Tibial nerve (tissue), 4 donors: ENCODE measurements around the gene NDUFV1. TPM values are rescaled to one million over a fixed set of nuclear protein-coding genes. Genes with fewer than 3 reads are reported as not detected.
A peak's percentile ranks its signal among the peaks of the same experiment; 100 is the strongest.

ENCODE experiments used
- DNase-seq, 2 donors: peaks; one replicate each; pipeline ENCODE4 v3.0.0-alpha.2; 2019; ENCODE audit warnings: low spot score in 2 of 2
- H3K27ac ChIP-seq, 4 donors: fragments of 200-600 bp; sonication (generic) in 3 of 4; one replicate each; pipeline ENCODE4 v1.5.1; 2017 to 2019; ENCODE audit warnings: mild to moderate bottlenecking in 1 of 4
- H3K27me3 ChIP-seq, 2 donors: fragments of 200-600 bp; sonication (generic) in 1 of 2; one replicate each; pipeline versions ENCODE4 v1.5.1 to v1.6.0; 2017 to 2019
- H3K36me3 ChIP-seq, 3 donors: fragments of 200-600 bp; sonication (generic); one replicate each; pipeline ENCODE4 v1.5.1; 2018 to 2019
- H3K4me1 ChIP-seq, 4 donors: fragments of 200-600 bp; sonication (generic) in 3 of 4; one replicate each; pipeline ENCODE4 v1.5.1; 2017 to 2019
- H3K4me3 ChIP-seq, 4 donors: fragments of 200-600 bp; sonication (generic) in 3 of 4; one replicate each; pipeline ENCODE4 v1.5.1; 2017 to 2019; ENCODE audit warnings: mild to moderate bottlenecking in 1 of 4, moderate library complexity in 1 of 4
- H3K9me3 ChIP-seq, 4 donors: fragments of 200-600 bp; sonication (generic) in 3 of 4; one replicate each; pipeline ENCODE4 v1.5.1; 2017 to 2019
- CTCF ChIP-seq, 5 experiments: fragments of 200-600 bp in 3 of 5; fragments of 450-650 bp in 2 of 5; sonication (generic) in 3 of 5; IDR thresholded peaks; one replicate each; pipeline ENCODE4 v1.5.1; 2016 to 2019; ENCODE audit warnings: antibody characterized with exemption in 5 of 5, mild to moderate bottlenecking in 3 of 5, moderate library complexity in 2 of 5
- EP300 ChIP-seq, 2 donors: sonication (generic); formaldehyde crosslinking; IDR thresholded peaks; one replicate each; pipeline ENCODE4 v1.6.1; 2017; ENCODE audit warnings: antibody characterized with exemption in 2 of 2, mild to moderate bottlenecking in 1 of 2
- POLR2A ChIP-seq, 2 donors: fragments of 450-650 bp; IDR thresholded peaks; one replicate each; pipeline ENCODE4 v1.6.1; 2017; ENCODE audit warnings: antibody characterized with exemption in 2 of 2, mild to moderate bottlenecking in 2 of 2, moderate library complexity in 2 of 2
- WGBS, 2 donors: methylation state at CpG; one replicate each; pipeline ENCODE4 v1.1.5; 2018; 5-methylcytosine and 5-hydroxymethylcytosine counted together
- total RNA-seq, 4 donors: library from RNA; depleted of rRNA; stranded (reverse); fragments of >200 nt; gene quantifications; one replicate each; pipeline ENCODE4 v1.1.0, GENCODE V29; 2016

NDUFV1 gene
- total RNA-seq, 4 donors from 2014 or later, result 282 to 357 (median 323) TPM

GRCh38 chr11:67583247-67584204, 23.2 kb upstream of the NDUFV1 start, which contains the start of gene GSTP1:
Gene GSTP1, plus strand, starts transcription at chr11:67583812. Its CDS starts 32 bp downstream, at chr11:67583844.
- peak; percentile 83 to 90 for DNase-seq

GRCh38 chr11:67584205-67584880, 22.4 kb upstream of the NDUFV1 start:
- no peaks in the 10 kb centered on the region for H3K27me3 ChIP-seq
- H3K9me3 ChIP-seq, result no peaks in the 10 kb centered on the region
- peak; percentile 61 to 62 for DNase-seq
- TF ChIP-seq POLR2A (IDR thresholded peaks at IDR 0.05), result no peak
- peaks cover 0 to 23% (median 15%) of the 10 kb centered on the region in 4 donors for H3K4me1 ChIP-seq
- H3K4me3 ChIP-seq, result peak overlapping the region; percentile 59 to 91 (median 77)
- 9 to 15% methylated on average over 28 to 32 of the region's 33 CpGs for WGBS, 2 donors
- H3K36me3 ChIP-seq, result peaks cover 0 to 46% (median 6%) of the 10 kb centered on the region in 3 donors
- peak overlapping the region; percentile 95 to 97 (median 96) for H3K27ac ChIP-seq

More at GRCh38 chr11:67583247-67584204, 23.2 kb upstream of the NDUFV1 start, which contains the start of gene GSTP1:
- H3K9me3 ChIP-seq, result no peaks in the 10 kb centered on the region
- TF ChIP-seq CTCF (IDR thresholded peaks at IDR 0.05) (peak; percentile 60 to 96 (median 95)), POLR2A (IDR thresholded peaks at IDR 0.05) (peak; percentile 70 to 90), EP300 (IDR thresholded peaks at IDR 0.05) (peak in 1 of 2 donors; percentile 95)
- 2% methylated on average over 36 to 60 of the region's 81 CpGs for WGBS, 2 donors
- H3K36me3 ChIP-seq, result peaks cover 0 to 38% (median 6%) of the 10 kb centered on the region in 3 donors
- peaks cover 0 to 23% (median 15%) of the 10 kb centered on the region in 4 donors for H3K4me1 ChIP-seq
- H3K27ac ChIP-seq, result peak within 1 kb of the TSS; percentile 95 to 97 (median 96)
- peak within 1 kb of the TSS; percentile 59 to 91 (median 77) for H3K4me3 ChIP-seq
- H3K27me3 ChIP-seq, result no peaks in the 10 kb centered on the region

GRCh38 chr11:67584881-67585873, 21.6 kb upstream of the NDUFV1 start:
- DNase-seq, result no peak
- WGBS, 2 donors, result 84 to 86% methylated on average over 19 to 21 of the region's 21 CpGs
- TF ChIP-seq EP300 (IDR thresholded peaks at IDR 0.05) (no peak), POLR2A (IDR thresholded peaks at IDR 0.05) (no peak), CTCF (IDR thresholded peaks at IDR 0.05) (no peak)
- H3K4me3 ChIP-seq, result peak overlapping the region in 3 of 4 donors; percentile 59 to 81 (median 73)
- H3K4me1 ChIP-seq, result peaks cover 0 to 23% (median 15%) of the 10 kb centered on the region in 4 donors
- no peaks in the 10 kb centered on the region for H3K27me3 ChIP-seq
- H3K27ac ChIP-seq, result peak overlapping the region; percentile 95 to 97 (median 96)
- no peaks in the 10 kb centered on the region for H3K9me3 ChIP-seq
- peaks cover 0 to 47% (median 6%) of the 10 kb centered on the region in 3 donors for H3K36me3 ChIP-seq

- peaks cover 0 to 23% (median 15%) of the 10 kb centered on the region in 4 donors for H3K4me1 ChIP-seq
- peaks cover 0 to 47% (median 6%) of the 10 kb centered on the region in 3 donors for H3K36me3 ChIP-seq
- DNase-seq, result no peak
- no peaks in the 10 kb centered on the region for H3K9me3 ChIP-seq
- WGBS, 2 donors, result 90 to 92% methylated on average over 4 of the region's 4 CpGs
- H3K4me3 ChIP-seq, result no peak overlapping the region
- H3K27me3 ChIP-seq, result no peaks in the 10 kb centered on the region
- H3K27ac ChIP-seq, result peak overlapping the region in 2 of 4 donors; percentile 95 to 97
- TF ChIP-seq POLR2A (IDR thresholded peaks at IDR 0.05) (no peak), EP300 (IDR thresholded peaks at IDR 0.05) (no peak), CTCF (IDR thresholded peaks at IDR 0.05) (no peak)
These were observed 20.8 kb upstream of the NDUFV1 start for GRCh38 chr11:67585911-67586310.
